Endothelial cell of umbilical vein (primary cell): Measurements from ENCODE around the gene NXNL2.

ENCODE experiments used
- CTCF ChIP-seq, 2 donors: IDR thresholded peaks; 1 replicate in 1 of 2; 2 replicates in 1 of 2; pipeline ENCODE4 v1.5.1; 2011; ENCODE audit warnings: low read length in 2 of 2, mild to moderate bottlenecking in 2 of 2, moderate library complexity in 2 of 2, control low read depth in 1 of 2, inconsistent platforms in 1 of 2, low read depth in 1 of 2; ENCODE audit not compliant: insufficient read depth in 1 of 2; ENCODE audit errors: extremely low read depth in 1 of 2
- EZH2 ChIP-seq: IDR thresholded peaks from 2 replicates; pipeline ENCODE4 v1.6.1; 2012; ENCODE audit warnings: borderline replicate concordance, low read depth, mild to moderate bottlenecking, moderate library complexity, low read length, inconsistent platforms; ENCODE audit not compliant: severe bottlenecking
- FOS ChIP-seq: IDR thresholded peaks from 2 replicates; pipeline ENCODE4 v1.6.1; 2011; ENCODE audit warnings: mild to moderate bottlenecking, low read length, moderate library complexity, borderline replicate concordance; ENCODE audit not compliant: insufficient read depth
- JUN ChIP-seq: IDR thresholded peaks from 2 replicates; pipeline ENCODE4 v1.6.1; 2011; ENCODE audit warnings: borderline replicate concordance, low read depth; ENCODE audit not compliant: insufficient read length, insufficient read depth
- MAX ChIP-seq: IDR thresholded peaks from 2 replicates; pipeline ENCODE4 v1.6.1; 2011; ENCODE audit not compliant: insufficient read depth, insufficient read length
- POLR2A ChIP-seq: IDR thresholded peaks from 2 replicates; pipeline ENCODE4 v1.6.1; 2012; ENCODE audit warnings: low read depth, mild to moderate bottlenecking, control low read depth, low read length
- POLR2AphosphoS5 ChIP-seq: IDR thresholded peaks from 2 replicates; pipeline ENCODE4 v1.6.1; 2012; ENCODE audit warnings: low read depth, mild to moderate bottlenecking, control low read depth, low read length, moderate library complexity; ENCODE audit not compliant: insufficient read depth

- TF ChIP-seq JUN (no peak), POLR2A (no peak), POLR2AphosphoS5 (no peak), CTCF (IDR thresholded peaks at IDR 0.05; ENCODE audit: extremely low read depth in 1 of 2, insufficient read depth in 1 of 2, low read depth in 1 of 2, low read length in 2 of 2) (no peak), EZH2 (no peak), MAX (no peak), FOS (no peak)
These were observed 44.2 kb downstream of the NXNL2 start for GRCh38 chr9:88579050-88579715.
